ENCODE data around the gene PLA2G4A.
"Not testable (repeated sequence)": the region's sequence is repeated elsewhere in the genome, so short reads cannot be mapped to it uniquely, and the experiment has no call there.

Gene PLA2G4A

DNA sequence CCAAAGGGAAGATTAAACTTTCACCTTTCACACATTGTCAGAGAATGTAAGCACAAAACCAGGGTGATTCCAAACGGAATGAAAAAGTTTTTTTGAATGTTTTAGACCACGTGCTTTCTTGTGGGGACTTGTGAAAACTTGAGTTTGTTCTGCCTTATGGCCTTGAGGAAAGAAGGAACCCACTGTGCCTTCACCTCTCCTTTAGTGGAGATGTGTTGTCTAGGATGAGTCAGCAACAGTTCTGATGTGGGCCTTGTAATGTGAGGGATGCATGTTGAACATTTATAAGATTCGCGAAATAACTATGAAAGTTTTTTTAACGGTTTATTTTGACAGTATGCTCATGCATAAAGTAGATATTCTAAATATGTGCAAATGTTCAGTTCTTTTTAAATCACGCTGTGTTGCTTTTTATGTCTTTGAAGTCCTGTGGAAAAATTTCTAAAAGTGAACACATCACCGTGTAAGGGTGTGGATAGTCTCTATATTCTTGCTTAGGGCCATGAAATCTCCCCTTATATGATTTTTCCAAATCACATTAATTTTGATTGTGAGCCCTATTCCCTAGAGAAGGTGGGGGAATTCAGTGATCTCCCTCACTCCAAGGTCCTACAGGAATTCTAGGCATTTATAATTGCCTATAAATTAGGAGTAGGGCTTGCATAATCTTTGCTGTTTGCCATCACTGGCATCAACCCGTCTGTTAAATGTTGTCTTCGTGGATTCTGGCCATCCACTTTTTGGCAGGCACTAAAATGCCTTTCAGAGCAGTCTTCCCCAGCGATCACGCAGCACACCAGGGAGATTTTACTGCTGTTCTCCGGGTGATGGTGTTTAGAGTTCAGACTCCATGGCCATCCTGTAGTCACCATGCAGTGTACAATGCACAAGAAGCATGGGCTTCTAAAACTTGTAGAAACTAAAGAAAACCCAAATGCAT lies 47.4 kb downstream of the PLA2G4A start:
- DNase-seq (ENCODE audit: low read depth): no peak

DNA sequence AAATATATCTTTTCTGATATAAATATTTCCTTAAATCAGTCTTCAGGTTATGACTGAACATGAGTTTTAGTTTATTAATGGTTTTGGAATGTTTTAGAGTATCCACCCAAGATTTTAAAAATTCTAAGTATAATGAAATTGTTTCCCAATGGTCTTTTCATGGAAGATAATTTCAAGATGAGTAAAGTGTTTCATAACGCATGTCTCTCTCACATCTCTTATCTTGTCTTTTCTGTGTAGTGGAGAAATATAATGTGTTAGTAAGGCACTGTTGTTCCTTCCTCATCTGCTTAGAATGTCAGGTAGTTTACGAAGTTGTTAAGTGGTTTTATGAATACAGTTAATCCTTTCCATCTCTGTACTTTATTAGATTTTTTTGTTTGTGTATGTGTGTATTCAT lies 49.6 kb downstream of the PLA2G4A start:
- DNase-seq (ENCODE audit: low read depth): no peak

DNA sequence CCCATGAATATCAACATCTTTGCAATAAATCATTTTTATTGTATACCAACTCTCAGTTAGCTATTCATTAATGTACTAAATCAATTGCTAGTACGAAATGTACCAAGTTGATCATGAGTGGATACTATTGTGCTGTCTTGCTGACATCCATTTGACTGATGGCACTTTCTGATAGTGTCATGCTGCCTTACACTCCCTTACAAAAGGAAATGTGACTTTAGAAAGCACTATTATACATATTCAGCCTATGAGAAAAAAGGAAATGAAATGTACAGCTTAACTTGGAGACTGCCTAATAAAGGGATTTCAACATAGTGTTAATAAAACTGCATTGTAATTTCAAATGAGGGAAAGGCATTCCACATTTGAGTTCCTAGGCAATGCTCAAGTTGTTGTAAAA lies 52.2 kb downstream of the PLA2G4A start:
- no peak for DNase-seq (ENCODE audit: low read depth)

DNA sequence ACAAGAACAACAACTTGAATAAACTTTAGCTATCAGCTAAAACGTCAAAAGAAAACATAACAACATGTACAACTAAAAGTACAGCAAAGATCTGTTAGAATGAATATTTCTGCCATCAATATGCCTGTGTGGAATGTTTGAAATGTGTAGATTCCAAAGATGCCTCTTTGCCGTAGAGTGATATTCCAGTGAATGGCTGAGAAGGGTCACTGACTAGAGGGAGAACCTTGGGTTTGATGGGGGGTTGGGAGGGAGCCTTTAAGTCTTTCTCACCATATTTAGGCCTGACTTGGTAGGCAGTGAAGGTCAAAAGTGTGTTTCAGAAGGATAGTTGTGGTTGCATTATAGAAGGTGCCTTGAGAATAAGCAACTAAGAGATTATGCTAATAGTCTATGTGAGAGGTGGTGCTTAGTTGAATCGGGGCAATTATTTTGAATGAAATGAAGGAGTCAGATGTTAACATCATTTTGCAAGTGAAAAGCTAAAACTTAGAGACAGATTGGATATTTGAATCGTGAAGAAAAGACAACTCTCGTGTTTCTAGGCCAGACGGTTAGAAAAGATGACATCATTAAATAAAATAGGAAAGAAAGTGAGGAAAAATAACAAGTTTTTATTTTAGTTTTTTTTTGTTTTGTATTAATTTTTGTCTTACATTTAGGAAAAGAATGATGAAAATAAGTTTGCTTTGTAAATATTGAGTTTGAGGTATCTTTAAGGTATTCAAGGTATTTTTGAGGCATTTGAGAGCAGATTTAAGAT lies 53.8 kb downstream of the PLA2G4A start:
- DNase-seq (ENCODE audit: low read depth): no peak

DNA sequence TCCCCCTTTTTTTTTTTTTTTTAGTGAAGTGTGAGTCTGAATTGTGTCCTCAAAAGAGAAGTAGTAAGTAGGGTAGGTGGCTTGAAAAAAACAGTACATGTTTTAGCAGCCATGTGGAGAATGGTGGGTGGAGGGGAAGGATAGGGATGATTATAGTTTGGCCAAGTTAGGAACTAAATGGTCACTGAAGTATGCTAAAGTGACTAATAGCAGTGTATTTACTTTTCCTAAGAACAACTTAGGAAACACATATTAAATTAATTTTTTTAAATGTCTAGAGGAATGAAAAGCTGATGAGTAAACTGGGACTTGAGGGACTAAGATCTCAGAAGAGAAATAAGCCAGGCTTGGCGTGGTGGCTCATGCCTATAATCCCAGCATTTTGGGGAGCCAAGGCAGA lies 55.5 kb downstream of the PLA2G4A start:
- no peak for DNase-seq (ENCODE audit: low read depth)

DNA sequence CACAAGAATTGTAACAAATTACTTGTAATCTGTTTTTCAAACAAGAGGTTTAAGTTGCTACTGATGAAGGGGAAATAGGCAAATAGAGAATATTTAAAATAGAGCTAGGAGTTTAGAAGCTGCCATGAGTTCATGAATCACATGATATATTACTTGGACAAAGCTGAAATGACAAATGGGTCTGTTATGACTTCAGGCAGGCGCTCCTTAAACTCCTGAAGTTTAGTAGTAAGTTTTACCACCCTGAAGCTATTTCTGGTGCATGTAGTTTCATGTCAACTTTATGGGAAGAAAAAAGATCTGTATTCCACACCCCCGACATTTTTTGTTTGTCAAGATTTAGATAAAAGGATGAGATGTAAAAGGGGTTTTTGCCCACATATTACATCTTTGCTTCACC lies 58.5 kb downstream of the PLA2G4A start:
- DNase-seq (ENCODE audit: low read depth): no peak

DNA sequence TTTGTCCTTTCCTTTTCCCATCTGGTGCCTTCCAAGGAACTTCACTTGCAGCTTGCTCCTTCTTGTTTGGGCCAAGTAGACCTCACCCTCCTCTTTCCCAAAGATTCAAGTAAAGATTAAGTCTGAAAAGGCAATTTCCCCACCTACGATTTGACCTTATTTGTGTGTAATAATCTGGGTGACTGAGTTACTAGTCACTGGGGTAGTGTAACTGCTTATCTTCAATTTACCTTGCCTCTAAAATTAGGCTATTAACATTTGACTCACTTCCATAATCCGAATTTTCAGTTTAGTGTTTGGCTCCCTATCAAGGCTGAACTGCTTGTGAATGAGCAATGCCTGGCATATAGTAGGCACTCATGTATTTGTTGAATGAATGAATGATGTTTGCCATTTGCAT lies 59.6 kb downstream of the PLA2G4A start:
- DNase-seq (ENCODE audit: low read depth): no peak

DNA sequence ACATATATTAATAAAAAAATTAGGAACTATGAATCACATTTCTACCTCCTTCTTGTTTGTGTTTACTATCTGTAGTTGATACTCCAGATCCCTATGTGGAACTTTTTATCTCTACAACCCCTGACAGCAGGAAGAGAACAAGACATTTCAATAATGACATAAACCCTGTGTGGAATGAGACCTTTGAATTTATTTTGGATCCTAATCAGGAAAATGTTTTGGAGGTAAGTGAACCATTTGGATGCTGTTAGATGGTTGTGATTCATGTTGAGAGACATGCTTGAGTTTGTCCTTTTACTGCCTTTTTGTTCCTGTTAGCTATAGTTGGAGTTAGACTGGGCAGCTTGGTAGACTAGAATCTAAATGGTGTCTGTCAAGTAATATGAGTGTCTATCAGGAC lies 64.2 kb downstream of the PLA2G4A start:
- DNase-seq (ENCODE audit: low read depth): no peak

DNA sequence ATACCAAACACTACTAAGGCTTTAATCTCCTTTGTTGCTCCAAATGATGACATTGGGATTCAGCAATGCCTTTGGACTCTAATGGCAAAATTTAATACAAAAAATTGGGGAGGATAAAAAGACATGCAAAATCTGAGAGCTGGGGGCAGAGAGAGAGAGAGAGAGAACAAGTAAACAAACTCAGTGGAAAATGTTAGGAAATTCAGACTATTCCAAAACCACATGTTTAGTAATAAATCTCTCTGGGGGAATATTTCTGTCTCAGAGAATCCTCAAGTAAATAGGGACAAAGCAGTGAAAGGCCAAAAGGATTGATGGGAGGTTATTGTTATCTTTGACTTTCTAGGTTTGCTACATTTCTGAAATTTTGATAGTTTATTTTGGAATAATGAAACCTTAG lies 65.7 kb downstream of the PLA2G4A start:
- DNase-seq (ENCODE audit: low read depth): no peak

DNA sequence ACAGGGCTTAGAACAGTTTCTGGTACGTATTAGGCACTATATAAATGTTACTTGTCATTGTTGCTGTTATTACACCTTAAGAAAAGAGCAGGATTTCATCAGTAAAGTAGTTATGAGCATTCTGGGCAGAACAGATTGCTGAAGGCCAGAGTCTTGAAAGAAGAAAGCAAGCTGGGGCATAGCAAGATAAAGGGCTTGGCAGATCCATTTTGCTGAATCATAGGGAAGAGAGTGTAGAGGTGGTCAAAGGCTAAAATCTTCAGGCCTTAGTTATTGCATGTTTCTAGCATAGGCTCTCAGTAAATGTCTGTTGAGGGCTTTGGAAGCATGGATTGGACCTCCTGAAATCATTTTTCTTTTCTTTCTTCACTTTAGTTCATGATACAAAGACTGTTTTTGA lies 67.5 kb downstream of the PLA2G4A start:
- DNase-seq (ENCODE audit: low read depth): no peak

DNA sequence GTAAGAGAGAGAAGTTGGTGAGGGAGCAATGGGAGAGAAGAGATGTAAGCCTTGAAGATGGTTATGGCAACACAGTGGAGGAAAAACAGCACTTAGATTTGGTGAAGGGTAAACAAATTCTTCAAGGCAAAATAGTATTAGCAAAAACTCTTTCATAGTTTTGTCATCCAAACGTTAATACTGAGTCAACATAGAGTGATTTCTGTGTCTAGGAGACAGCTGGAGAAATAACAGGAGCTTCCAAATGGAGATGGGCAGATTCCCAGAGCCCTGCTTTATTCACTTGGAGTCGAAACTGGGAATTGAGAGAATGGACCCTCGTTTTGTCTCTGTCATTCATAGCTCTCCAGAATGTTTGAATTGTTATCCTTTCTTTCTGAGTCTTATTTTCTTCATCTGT lies 68.3 kb downstream of the PLA2G4A start:
- DNase-seq (ENCODE audit: low read depth): no peak

DNA sequence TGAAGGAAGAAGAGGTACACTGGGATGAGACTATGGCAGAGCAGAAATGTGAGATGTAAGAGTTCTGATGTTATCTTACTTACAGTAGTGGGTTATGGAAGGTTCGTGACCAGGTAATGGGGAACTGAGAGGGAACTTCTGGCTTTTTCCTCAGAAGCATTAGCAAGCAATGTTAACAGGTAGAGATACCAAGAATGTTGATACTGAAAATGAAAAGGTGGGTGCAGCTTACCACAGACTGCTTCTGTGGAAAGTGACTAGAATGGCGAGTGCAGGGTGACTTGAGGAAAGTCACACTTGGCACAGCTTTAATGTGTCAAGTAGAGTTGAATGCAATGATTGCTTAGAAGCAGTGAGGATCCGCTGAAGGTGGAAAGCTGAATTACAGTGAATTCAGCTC lies 70.8 kb downstream of the PLA2G4A start:
- no peak for DNase-seq (ENCODE audit: low read depth)

DNA sequence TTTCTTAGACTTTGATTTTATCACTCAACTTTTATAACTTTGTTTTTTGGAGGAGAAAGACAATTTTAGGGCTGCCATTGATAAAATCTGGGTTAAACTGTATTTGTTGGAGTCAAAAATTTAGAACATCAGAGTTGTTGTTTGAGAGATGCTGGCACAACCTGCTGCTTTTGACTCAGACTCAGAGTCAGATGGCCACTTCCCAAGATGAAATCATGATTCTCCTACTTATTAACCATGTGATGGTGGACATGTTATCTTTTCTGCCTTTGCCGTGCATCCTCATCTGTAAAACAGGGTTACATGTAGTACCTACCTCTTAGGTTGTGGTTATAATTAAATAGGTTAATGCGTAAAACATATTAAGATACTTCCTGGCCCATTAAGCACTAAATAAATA lies 71.2 kb downstream of the PLA2G4A start:
- no peak for DNase-seq (ENCODE audit: low read depth)

DNA sequence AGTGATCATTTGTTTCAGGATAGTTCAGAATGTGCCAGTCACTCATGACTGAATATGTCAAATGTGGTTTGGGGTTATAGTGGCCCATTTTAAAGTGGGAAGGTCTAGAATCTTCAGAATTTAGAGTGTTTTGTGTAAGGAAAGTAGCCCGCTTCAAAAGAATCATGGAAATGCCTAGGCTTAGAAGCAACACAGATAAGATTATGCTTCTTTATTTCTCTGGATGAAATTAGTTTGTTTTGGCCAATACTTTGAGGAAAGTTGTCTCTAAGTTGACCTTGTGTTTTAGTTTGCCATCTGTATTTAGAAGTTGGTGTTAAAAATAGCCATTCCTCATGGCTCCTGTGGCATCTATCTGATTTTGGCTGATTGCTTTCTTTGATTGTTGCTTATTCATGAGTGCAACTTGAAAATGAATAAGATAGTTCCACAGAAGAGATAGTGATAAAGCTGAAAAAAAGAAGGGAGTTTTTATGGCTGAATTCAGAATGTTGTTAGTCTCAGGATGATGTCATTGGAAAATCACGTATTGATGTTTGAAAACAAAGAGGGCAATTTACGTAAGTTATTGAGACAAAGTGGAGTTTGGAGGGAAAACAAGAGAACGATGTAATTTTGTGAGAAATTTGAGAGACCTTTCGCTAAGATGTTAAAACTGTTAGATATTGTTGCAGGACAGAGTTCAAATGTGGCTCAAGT lies 71.9 kb downstream of the PLA2G4A start:
- DNase-seq (ENCODE audit: low read depth): no peak

DNA sequence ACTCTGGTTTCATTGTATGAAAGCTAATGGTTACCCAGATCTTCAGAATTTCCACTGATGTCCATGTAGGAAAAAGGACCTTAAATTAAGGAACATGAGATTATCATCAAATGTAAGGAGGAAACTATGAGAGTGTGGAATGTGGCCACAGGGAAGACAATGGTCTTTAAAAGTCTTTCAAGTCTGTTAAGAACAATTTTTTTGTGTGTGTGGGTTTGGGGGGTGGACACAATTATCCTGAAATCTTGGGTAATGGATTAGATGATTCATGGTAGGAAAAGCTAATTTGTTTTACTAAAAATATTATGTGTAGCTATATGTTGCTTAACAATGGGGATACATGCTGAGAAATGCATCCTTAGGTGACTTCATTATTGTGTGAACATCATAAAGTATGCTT lies 72.9 kb downstream of the PLA2G4A start:
- DNase-seq (ENCODE audit: low read depth): no peak

DNA sequence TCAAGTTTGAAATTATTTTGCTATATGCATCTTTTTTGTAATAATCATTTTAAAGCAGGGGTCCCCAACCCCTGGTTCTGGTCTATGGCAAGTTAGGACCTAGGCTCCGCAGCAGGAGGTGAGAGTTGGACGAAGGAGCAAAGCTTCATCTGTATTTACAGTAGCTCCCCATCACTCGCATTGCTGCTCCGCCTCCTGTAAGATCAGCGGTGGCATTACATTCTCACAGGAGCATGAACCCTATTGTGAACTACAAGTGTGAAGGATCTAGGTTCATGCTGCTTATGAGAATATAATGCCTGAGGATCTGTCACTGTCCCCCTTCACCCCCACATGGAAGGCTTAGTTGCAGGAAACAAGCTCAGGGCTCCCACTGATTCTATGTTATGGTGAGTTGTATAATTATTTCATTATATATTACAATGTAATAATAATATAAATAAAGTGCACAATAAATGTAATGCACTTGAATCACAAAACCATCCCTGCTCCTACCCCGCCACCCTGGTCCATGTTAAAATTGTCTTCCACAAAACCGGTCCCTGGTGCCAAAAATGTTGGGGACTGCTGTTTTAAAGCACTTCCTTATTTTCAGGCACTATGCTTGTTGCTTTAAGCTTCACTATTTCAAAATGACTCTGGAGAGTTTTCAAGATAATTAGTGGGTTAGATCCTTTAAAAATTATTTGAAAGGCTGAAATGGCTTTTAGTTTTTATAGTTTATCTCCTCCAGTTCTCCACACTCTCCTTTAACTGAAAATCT lies 74.8 kb downstream of the PLA2G4A start:
- no peak for DNase-seq (ENCODE audit: low read depth)

DNA sequence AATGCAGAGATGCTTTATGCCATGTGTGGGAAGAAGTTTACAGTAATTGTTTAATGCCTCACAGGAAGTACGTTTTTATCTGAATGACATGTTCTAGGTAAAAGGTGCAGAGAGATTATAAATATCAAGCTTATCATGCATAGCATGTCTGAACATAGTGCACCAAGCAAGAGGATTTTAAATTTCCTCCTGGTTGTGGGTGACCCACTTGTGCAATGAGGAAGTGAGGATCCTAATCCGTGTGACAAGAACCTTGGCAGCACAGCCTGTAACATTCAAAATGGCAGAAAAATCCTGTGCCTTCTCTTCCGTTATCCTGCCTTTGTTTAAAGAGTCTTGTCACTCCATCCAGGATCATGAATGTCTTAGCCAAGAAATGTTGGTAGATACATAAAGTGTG lies 75.6 kb downstream of the PLA2G4A start:
- DNase-seq (ENCODE audit: low read depth): no peak

DNA sequence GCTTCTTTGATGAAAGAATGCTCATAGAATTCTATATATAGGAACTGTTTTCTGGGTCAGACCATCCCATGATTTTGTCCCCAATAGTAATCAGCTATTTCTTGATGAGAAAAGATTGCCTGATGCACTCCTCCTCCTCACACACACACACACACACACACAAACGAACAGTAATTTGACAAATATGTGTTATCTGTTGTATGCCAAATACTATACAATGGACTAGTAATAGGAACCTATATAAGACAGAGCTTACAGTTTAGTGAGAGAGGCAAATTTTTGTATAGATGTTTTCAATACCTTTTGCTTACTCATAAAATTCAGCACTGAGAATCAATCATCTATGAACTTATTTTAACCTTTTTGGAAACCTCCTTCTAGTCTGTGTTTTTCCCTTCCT lies 76.8 kb downstream of the PLA2G4A start:
- DNase-seq (ENCODE audit: low read depth): no peak

DNA sequence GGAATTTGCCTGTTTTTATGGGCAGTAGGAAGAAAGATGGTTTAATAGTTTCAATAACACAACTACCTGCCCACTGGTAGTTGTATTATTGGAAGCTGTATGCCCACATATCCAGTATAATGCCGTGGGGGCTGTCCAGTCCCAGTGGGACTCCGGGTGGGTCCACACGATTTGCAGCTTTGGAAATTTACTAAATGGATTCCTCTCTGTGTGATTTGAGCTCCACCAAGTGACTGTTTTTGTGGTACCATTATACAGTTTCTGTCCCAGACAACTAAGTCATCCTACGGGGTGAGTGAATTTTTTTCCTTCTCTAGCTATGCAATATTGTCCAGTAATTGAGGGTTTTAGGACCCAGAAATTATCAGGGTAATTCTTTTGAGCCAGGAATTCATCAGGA lies 86.8 kb downstream of the PLA2G4A start:
- no peak for DNase-seq (ENCODE audit: low read depth)

DNA sequence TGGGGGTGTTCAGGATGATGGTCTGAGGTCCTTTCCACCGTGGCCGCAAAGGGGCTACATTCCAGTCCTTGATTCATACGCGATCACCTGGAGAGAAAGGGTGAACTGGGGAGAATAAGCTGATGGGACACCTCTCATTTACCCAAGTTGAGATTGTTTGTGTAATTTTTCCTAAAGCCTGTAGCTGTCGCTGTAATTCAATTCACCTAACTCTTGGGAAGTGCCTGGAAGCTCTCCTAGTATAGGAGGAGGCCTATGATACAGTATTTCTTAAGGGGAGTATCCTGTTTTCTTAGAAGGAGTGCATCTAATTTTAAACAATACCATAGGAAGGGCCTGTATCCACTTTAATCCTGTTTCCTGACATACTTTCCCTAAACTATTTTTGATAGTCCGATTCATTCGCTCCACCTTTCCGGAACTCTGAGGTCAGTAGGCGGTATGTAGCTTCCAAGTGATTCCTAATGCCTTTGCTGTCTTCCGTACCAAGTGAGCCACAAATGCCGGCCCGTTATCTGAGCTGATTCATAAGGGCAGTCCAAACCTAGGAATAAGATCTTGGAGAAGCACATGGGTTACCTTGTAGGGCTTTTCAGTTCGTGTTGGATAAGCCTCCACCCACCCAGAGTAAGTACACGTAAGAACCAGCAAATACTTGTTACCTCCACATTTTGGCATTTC lies 88.5 kb downstream of the PLA2G4A start:
- DNase-seq (ENCODE audit: low read depth): not testable (repeated sequence)

DNA sequence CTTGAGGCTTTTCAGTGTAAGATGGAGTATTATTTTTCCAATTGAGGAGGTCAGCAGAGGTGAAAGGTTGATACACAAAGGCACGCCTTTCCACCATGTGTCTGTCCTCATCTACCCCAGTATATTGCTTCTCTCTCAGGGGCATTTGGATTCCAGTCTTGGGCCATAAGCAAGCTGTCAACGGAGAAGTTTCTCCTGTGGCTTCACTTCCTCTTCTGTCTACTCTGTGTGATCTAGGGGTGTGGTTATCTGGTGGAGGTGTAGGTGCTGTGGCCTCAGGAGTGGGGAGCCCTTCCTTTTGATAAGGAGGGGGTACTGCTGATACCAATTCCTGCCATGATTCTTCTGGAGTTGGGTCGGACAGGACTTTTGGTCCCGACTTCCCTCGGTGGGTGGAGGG lies 92.6 kb downstream of the PLA2G4A start:
- not testable (repeated sequence) for DNase-seq (ENCODE audit: low read depth)
